Peyer's patch (tissue), 4 donors: ENCODE data around the gene ARMC3. TPM values are rescaled to one million over a fixed set of nuclear protein-coding genes. Genes with fewer than 3 reads are reported as not detected.

Experiments
- DNase-seq, 3 donors: peaks; one replicate each; pipeline ENCODE4 v3.0.0-alpha.2; 2017 to 2019
- H3K27ac ChIP-seq, 4 donors: fragments of 200-600 bp; sonication (generic); one replicate each; pipeline ENCODE4 v1.5.1; 2016 to 2019
- H3K27me3 ChIP-seq, 2 donors: fragments of 200-600 bp; sonication (generic); one replicate each; pipeline ENCODE4 v1.5.1; 2019
- H3K36me3 ChIP-seq, 3 donors: fragments of 200-600 bp; sonication (generic); one replicate each; pipeline ENCODE4 v1.5.1; 2016 to 2019
- H3K4me1 ChIP-seq, 4 donors: fragments of 200-600 bp; sonication (generic); one replicate each; pipeline ENCODE4 v1.5.1; 2016 to 2019
- H3K4me3 ChIP-seq, 4 donors: fragments of 200-600 bp; sonication (generic); 1 replicate in 3 of 4; 2 replicates in 1 of 4; pipeline ENCODE4 v1.5.1; 2016 to 2019; ENCODE audit warnings: mild to moderate bottlenecking in 1 of 4
- H3K9me3 ChIP-seq, 4 donors: fragments of 200-600 bp; sonication (generic); one replicate each; pipeline ENCODE4 v1.5.1; 2016 to 2019; ENCODE audit warnings: mild to moderate bottlenecking in 1 of 4
- POLR2A ChIP-seq, 2 donors: fragments of 450-650 bp; IDR thresholded peaks; one replicate each; pipeline ENCODE4 v1.5.1; 2017; ENCODE audit warnings: antibody characterized with exemption in 2 of 2, mild to moderate bottlenecking in 2 of 2, moderate library complexity in 2 of 2
- total RNA-seq, 4 donors: library from RNA; depleted of rRNA; stranded (reverse); fragments of >200 nt; gene quantifications; one replicate each; pipeline ENCODE4 v1.1.0, GENCODE V29; 2016
- TF ChIP-seq, protein P1 (sequence below), 6 experiments: fragments of 450-650 bp in 4 of 6; fragments of 200-600 bp in 2 of 6; sonication (generic) in 1 of 6; IDR thresholded peaks; one replicate each; pipeline ENCODE4 v1.5.1; 2017 to 2019; ENCODE audit warnings: antibody characterized with exemption in 6 of 6, mild to moderate bottlenecking in 3 of 6, moderate library complexity in 1 of 6

The ARMC3 gene
- total RNA-seq, 4 donors from 2014 or later = not detected

DNA sequence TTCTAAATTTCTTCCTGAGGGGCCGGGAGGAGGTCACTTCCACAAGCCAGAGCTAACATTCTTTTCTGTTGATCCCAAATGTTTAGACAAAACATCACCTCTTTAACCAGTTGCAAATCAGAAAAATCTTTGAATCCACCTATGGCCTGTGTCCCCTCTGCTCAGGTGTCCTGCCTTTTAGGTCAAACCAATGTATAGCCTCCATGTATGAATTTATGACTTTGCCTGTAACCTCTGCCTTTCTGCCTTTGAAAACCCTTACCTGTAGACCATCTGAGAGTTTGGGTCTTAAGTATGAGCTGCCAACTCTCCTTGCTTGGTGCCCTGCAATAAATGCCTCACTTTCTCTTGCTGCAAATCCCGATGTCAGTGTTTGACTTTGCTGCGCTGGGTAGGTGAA, 123.4 kb downstream of the ARMC3 start:
- TF ChIP-seq, protein P1, sequence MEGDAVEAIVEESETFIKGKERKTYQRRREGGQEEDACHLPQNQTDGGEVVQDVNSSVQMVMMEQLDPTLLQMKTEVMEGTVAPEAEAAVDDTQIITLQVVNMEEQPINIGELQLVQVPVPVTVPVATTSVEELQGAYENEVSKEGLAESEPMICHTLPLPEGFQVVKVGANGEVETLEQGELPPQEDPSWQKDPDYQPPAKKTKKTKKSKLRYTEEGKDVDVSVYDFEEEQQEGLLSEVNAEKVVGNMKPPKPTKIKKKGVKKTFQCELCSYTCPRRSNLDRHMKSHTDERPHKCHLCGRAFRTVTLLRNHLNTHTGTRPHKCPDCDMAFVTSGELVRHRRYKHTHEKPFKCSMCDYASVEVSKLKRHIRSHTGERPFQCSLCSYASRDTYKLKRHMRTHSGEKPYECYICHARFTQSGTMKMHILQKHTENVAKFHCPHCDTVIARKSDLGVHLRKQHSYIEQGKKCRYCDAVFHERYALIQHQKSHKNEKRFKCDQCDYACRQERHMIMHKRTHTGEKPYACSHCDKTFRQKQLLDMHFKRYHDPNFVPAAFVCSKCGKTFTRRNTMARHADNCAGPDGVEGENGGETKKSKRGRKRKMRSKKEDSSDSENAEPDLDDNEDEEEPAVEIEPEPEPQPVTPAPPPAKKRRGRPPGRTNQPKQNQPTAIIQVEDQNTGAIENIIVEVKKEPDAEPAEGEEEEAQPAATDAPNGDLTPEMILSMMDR (IDR thresholded peaks at IDR 0.05) = no peak
- TF ChIP-seq POLR2A (IDR thresholded peaks at IDR 0.05) = no peak
- Histone ChIP-seq H3K27ac (no peak overlapping the region), H3K27me3 (no peaks in the 10 kb centered on the region), H3K36me3 (no peaks in the 10 kb centered on the region), H3K4me1 (no peaks in the 10 kb centered on the region), H3K4me3 (no peak overlapping the region), H3K9me3 (no peaks in the 10 kb centered on the region)
- DNase-seq = no peak

DNA sequence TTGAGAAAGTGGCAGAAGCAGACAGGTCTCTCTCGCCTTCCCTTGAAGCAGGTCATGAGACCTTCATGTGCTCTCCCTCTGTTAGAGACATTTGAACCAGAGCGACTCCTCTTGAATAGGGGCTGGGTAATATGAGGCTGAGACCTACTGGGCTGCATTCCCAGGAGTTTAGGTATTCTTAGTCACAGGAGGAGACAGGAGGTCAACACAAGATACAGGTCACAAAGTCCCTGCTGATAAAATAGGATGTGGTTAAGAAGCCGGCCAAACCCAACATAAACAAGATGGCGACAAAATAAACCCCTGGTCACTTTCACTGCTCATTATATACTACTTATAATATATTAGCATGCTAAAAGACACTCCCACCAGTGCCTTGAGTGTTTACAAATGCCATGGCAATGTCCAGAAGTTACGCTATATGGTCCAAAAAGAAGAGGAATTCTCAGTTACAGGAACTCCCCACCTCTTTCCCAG, 124.0 kb downstream of the ARMC3 start:
- no peak for DNase-seq
- no peaks in the 10 kb centered on the region for H3K9me3 ChIP-seq
- no peaks in the 10 kb centered on the region for H3K27me3 ChIP-seq
- H3K36me3 ChIP-seq = no peaks in the 10 kb centered on the region
- H3K27ac ChIP-seq = no peak overlapping the region
- no peak overlapping the region for H3K4me3 ChIP-seq
- no peak for TF ChIP-seq POLR2A (IDR thresholded peaks at IDR 0.05)
- TF ChIP-seq, protein P1 (IDR thresholded peaks at IDR 0.05) = no peak
- H3K4me1 ChIP-seq = no peaks in the 10 kb centered on the region

DNA sequence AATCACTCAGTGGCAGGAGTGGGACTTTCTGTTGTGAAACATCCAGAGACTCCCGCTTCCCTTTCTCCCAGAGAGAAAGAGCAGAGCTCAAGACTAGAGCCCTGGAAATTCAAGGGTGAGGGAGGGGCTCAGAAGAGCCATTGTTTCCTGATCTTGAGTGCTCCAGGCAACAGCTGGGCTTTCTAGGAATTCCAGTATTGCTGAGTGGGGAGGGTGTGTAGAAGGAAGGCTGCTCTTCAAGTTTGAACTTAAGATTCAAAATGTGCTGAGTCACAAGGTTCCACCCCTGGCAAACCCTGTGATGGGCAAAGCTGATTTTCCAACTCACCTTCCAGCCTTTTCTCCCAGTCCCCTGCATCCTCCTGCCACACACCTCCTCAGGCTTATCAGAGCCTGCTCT, 125.2 kb downstream of the ARMC3 start:
- Histone ChIP-seq H3K4me1 (no peaks in the 10 kb centered on the region), H3K27me3 (no peaks in the 10 kb centered on the region), H3K27ac (no peak overlapping the region), H3K36me3 (no peaks in the 10 kb centered on the region), H3K4me3 (no peak overlapping the region), H3K9me3 (no peaks in the 10 kb centered on the region)
- no peak for TF ChIP-seq POLR2A (IDR thresholded peaks at IDR 0.05)
- TF ChIP-seq, protein P1 (IDR thresholded peaks at IDR 0.05) = no peak
- no peak for DNase-seq

DNA sequence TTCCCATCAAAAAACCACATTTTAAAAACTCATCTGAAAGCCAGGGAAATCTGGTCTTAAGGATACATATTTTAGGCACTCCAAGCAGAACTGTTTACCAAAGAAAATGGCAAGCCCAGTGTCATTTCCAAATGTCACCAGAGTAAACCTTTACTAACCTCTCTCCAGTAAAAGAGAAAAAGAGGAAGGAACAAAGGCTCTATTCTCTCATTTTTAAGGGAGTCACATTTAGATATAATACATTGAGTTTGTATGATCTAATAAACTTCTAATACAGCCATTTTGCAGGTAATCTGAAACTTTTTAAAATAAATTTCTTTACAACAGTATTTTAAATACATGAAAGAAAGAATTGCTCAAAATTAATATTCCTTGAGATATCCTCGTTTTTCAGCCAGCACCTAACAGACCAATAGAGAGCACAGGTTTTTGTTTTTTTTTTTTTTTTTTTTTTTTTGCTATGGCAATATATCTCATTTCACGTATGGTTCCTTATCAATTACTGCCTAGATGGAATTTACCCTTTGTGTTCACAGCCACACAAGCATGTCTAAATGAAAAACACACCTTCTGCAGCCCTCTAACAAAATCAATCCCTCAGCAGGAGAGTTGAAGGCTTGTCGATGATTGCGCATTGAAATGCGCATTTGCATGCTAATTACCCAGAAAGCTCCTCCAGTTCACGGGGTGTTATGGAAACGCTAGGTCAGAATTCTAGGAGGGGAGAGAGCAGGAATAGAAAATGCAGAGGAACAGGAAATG, 127.8 kb downstream of the ARMC3 start:
- Histone ChIP-seq H3K4me1 (no peaks in the 10 kb centered on the region), H3K9me3 (no peaks in the 10 kb centered on the region), H3K27me3 (no peaks in the 10 kb centered on the region), H3K36me3 (no peaks in the 10 kb centered on the region), H3K4me3 (no peak overlapping the region), H3K27ac (no peak overlapping the region)
- no peak for TF ChIP-seq POLR2A (IDR thresholded peaks at IDR 0.05)
- TF ChIP-seq, protein P1 (IDR thresholded peaks at IDR 0.05) = no peak
- no peak for DNase-seq

DNA sequence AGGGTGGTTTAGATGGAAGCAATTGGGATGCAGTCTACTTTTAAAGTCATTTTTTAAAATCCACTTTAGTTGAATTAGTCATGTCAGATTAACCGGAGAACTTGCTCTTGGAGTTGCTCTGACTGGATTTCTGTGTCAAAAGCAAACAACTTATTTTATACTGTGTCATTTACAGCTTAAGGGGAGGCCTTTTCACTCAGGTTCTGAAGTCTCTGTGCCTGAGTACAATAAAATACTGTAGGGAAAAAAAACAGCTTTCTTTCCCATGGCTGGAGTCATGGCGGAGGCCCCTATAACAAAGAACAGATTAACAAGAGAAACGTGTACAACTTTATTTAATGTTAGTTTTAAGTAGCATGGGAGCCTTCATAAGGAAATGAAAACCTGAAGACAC, 128.3 kb downstream of the ARMC3 start:
- no peak overlapping the region for H3K4me3 ChIP-seq
- no peaks in the 10 kb centered on the region for H3K9me3 ChIP-seq
- H3K27ac ChIP-seq = no peak overlapping the region
- no peak for DNase-seq
- TF ChIP-seq, protein P1 (IDR thresholded peaks at IDR 0.05) = no peak
- TF ChIP-seq POLR2A (IDR thresholded peaks at IDR 0.05) = no peak
- H3K36me3 ChIP-seq = no peaks in the 10 kb centered on the region
- H3K4me1 ChIP-seq = no peaks in the 10 kb centered on the region
- no peaks in the 10 kb centered on the region for H3K27me3 ChIP-seq
